Thoracic aorta (tissue), 2 donors: Measurements from ENCODE around the gene TUBB4B. TPM values are rescaled to one million over a fixed set of nuclear protein-coding genes. Genes with fewer than 3 reads are reported as not detected.

Experiments used
- ATAC-seq: fragments of 150-250 bp; one replicate; pipeline ENCODE4 v1.8.0; 2017; ENCODE audit warnings: low read depth; ENCODE audit not compliant: insufficient number of reproducible peaks, low FRiP score
- DNase-seq: peaks from one replicate; pipeline ENCODE4 v3.0.0-alpha.2; 2020; ENCODE audit warnings: low spot score
- H3K27ac ChIP-seq, 2 donors: fragments of 200-600 bp; sonication (generic); 1 replicate in 1 of 2; 2 replicates in 1 of 2; pipeline ENCODE4 v1.5.1; 2016; ENCODE audit warnings: mild to moderate bottlenecking in 2 of 2, moderate library complexity in 2 of 2
- H3K27me3 ChIP-seq: fragments of 200-600 bp; sonication (generic); replicated peaks from 2 replicates; pipeline ENCODE4 v1.6.0; 2016; ENCODE audit warnings: mild to moderate bottlenecking; ENCODE audit not compliant: insufficient read depth
- H3K36me3 ChIP-seq: fragments of 200-600 bp; sonication (generic); one replicate; pipeline ENCODE4 v1.5.1; 2016
- H3K4me1 ChIP-seq, 2 donors: fragments of 200-600 bp; sonication (generic); 1 replicate in 1 of 2; 2 replicates in 1 of 2; pipeline versions ENCODE4 v1.5.1 to v1.6.0; 2016; ENCODE audit warnings: low read depth in 2 of 2, mild to moderate bottlenecking in 1 of 2; ENCODE audit not compliant: control insufficient read depth in 1 of 2
- H3K4me3 ChIP-seq: fragments of 200-600 bp; sonication (generic); 2 replicates; pipeline ENCODE4 v1.5.1; 2016; ENCODE audit warnings: mild to moderate bottlenecking
- H3K9me3 ChIP-seq: fragments of 200-600 bp; sonication (generic); 2 replicates; pipeline ENCODE4 v1.5.1; 2016
- CTCF ChIP-seq: fragments of 200-600 bp; sonication (generic); IDR thresholded peaks from one replicate; pipeline ENCODE4 v1.5.1; 2019; ENCODE audit warnings: antibody characterized with exemption
- total RNA-seq, 2 donors: library from RNA; depleted of rRNA; stranded (reverse); fragments of >200 nt; gene quantifications; one replicate each; pipeline versions ENCODE4 v1.1.0 to v1.2.3, GENCODE V29; 2016

The TUBB4B gene
- 100 to 1,000 TPM; 172 to 193 TPM for total RNA-seq

DNA sequence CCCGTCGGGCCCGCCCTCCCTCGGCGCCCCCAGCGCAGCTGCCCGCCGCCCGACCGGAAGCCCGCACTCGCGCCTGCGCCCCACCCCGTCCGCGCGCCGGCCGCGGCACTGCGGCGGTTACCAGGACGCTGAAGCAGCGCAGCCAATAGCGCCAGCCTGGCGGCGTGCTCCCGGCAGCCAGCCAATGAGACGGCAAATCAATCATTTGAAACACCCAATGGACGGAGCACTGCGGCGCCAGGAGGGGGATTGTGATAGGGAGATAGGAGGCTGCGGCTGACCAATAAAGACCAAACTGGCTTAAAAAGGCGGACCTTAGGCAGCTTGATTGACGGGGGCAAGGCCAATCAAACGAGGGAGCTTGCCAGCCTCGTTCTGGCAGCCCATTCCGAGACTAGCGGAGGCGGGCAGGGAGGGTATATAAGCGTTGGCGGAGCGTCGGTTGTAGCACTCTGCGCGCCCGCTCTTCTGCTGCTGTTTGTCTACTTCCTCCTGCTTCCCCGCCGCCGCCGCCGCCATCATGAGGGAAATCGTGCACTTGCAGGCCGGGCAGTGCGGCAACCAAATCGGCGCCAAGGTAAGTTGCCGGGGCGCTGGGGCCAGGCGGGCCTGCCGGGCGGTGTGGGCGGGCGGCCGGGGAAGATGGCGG, at the start of gene TUBB4B:
TSS of gene TUBB4B (plus strand) at position 447 of the 649 bp plus-strand sequence. CDS start at position 521, 74 bp downstream.
- peak; percentile 99 for ATAC-seq
- DNase-seq: peak; percentile 98
- no peaks in the 10 kb centered on the region for H3K27me3 ChIP-seq
- no peak for TF ChIP-seq CTCF
- H3K9me3 ChIP-seq: no peaks in the 10 kb centered on the region
- peaks cover 9 to 47% of the 10 kb centered on the region in 2 donors for H3K4me1 ChIP-seq
- peak within 1 kb of the TSS; percentile 90 for H3K27ac ChIP-seq
- H3K4me3 ChIP-seq: peak within 1 kb of the TSS; percentile 93
- H3K36me3 ChIP-seq: peaks cover 12% of the 10 kb centered on the region

- TF ChIP-seq CTCF: no peak
- Histone ChIP-seq H3K4me1 (peaks cover 22 to 27% of the 10 kb centered on the region in 2 donors), H3K27ac (no peak overlapping the region)
Measured at GRCh38 chr9:137191691-137192447, 49.2 kb upstream of the TUBB4B start.

DNA sequence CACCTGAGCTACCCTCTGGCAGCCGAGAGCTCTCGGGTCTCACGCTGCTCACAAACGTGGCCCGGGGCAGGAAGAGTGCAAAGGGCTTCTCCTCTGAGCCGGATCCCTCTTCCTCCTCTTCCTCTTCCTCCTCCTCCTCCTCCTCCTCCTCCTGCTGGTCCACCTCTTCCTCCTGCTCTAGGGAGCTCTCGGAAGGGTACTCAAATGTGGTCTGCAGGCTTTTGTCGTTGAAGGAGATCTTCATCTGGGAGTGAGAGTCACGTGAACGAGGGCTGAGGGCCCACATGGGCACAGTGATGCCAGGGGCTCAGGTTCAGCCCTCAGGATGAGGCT, 48.7 kb upstream of the TUBB4B start:
- TF ChIP-seq CTCF: no peak
- ATAC-seq: no peak
- H3K27me3 ChIP-seq: no peaks in the 10 kb centered on the region
- no peak overlapping the region for H3K4me3 ChIP-seq
- H3K9me3 ChIP-seq: no peaks in the 10 kb centered on the region
- H3K27ac ChIP-seq: no peak overlapping the region
- H3K4me1 ChIP-seq: peaks cover 16 to 24% of the 10 kb centered on the region in 2 donors
- DNase-seq: no peak
- H3K36me3 ChIP-seq: peaks cover 15% of the 10 kb centered on the region

More at GRCh38 chr9:137191691-137192447, 49.2 kb upstream of the TUBB4B start:
- Histone ChIP-seq H3K9me3 (no peaks in the 10 kb centered on the region), H3K27me3 (no peaks in the 10 kb centered on the region), H3K36me3 (peaks cover 15% of the 10 kb centered on the region), H3K4me3 (no peak overlapping the region)
- DNase-seq (no peak), ATAC-seq (no peak)

DNA sequence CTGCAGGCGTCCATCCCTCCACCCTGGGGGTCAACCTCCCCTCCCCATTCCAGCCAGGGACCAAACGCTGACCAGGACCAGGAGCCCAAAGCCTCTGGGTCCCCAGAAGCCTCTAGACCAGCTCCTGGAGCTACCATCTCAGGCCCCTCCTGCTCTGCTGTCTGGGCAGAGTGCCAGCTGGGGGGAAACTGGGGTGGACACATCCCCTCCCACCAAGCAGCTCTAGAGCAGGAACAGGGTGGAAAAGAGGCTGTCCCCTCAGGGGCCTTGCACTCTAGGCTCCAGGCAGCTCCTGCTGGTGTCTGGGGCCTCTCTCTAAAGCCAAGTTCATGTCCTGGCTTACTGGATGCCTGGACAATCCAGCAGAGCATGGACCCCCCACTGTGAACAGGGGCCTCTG, 48.2 kb upstream of the TUBB4B start:
- Histone ChIP-seq H3K4me3 (no peak overlapping the region), H3K36me3 (peaks cover 15% of the 10 kb centered on the region), H3K4me1 (peaks cover 12 to 24% of the 10 kb centered on the region in 2 donors), H3K27ac (no peak overlapping the region), H3K27me3 (no peaks in the 10 kb centered on the region), H3K9me3 (no peaks in the 10 kb centered on the region)
- ATAC-seq (no peak), DNase-seq (no peak)
- TF ChIP-seq CTCF: no peak

GRCh38 chr9:137193771-137194170, 47.3 kb upstream of the TUBB4B start:
- DNase-seq (no peak), ATAC-seq (no peak)
- Histone ChIP-seq H3K9me3 (no peaks in the 10 kb centered on the region), H3K4me1 (peaks cover 13 to 32% of the 10 kb centered on the region in 2 donors), H3K27me3 (no peaks in the 10 kb centered on the region), H3K27ac (no peak overlapping the region), H3K36me3 (peaks cover 15% of the 10 kb centered on the region), H3K4me3 (no peak overlapping the region)
- TF ChIP-seq CTCF: no peak
